Cerebellar nuclear complex (tissue), 1 donor: ENCODE results near the gene PLEKHN1.
"Not testable (repeated sequence)": the region's sequence is repeated elsewhere in the genome, so short reads cannot be mapped to it uniquely, and the experiment has no call there.

Experiments
- DNase-seq, 2 experiments: peaks; one replicate each; lab custom pipeline; 2025; lab: John Stamatoyannopoulos, UW

PLEKHN1 gene

DNA sequence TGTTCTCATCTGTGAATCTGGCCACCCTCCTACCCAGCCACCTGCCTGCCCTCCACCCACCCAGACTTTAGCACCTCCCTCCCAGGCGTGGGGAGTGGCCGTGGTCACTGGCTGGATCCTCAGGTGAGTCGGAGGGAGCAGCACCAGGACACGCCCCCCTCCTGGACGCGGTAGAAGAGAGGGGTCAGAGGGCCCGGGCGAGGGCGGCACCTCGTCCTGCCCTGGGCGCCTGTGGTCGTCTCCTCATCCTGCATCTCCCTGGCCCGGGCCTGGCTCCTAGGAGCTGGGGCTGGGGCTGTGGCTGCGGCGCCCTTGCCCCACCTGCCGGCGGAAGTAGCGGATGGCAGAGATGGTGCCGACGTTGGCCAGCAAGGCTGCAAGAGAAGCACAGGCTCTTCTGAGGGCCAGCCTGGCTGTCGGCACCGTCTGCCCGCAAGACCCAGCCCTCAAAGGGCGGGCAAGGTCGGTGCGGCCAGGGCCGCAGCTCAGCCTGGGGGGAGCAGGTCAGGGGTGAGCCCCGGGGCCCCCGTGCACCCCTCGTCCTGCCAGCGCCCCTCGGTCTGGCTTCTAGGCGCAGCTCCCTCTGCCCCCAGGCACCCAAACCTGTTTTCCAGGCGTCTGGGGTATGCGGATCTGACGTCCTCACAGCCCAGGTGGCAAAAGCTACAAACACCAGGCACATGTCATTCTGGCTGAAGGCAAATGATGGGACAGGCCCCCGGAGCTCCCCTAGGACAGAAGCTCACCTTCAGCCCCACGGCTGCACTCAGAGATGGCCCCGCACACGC, 9.8 kb downstream of the PLEKHN1 start:
- no peak for DNase-seq

- not testable (repeated sequence) for DNase-seq
These were observed 10.5 kb downstream of the PLEKHN1 start for GRCh38 chr1:976791-977190.

DNA sequence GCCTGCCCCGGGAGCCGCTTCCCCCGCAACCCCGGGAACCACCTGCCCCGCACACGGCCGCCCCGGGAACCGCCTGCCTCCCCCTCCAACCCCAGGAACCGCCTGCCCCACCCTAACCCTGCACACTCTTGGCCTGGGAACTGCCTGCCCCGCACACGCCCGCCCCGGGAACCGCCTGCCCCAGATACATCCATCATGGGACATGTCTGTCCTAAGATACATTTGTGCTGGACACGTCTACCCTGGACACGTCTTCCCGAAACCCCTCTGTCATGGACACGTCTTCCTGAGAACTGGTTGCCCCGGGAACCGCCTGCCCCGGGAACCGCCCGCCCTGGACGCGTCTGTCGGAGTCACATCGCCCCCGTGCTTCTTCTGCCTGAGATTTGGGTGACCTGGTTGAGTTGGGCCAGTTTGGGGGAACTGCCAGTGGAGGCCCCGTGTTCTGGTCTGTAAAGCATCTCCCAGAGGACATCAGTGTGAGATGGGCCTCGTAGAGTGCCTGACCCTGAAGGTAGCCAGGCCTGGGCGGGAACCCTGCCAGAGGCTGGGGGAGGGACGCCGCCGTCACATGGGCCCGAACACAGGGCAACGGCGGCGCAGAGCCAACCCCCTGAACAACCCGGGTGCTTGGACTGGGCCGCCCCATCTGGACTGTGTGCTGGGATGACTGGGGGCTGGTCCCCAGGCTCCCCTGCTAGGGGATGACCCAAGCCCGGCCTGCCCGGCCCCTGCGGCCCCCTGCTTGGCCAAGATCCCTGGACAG, 12.0 kb downstream of the PLEKHN1 start:
- no peak for DNase-seq

- no peak for DNase-seq
These were observed 12.8 kb downstream of the PLEKHN1 start for GRCh38 chr1:978835-979743.

GRCh38 chr1:979744-980072, 13.4 kb downstream of the PLEKHN1 start:
- no peak for DNase-seq

DNA sequence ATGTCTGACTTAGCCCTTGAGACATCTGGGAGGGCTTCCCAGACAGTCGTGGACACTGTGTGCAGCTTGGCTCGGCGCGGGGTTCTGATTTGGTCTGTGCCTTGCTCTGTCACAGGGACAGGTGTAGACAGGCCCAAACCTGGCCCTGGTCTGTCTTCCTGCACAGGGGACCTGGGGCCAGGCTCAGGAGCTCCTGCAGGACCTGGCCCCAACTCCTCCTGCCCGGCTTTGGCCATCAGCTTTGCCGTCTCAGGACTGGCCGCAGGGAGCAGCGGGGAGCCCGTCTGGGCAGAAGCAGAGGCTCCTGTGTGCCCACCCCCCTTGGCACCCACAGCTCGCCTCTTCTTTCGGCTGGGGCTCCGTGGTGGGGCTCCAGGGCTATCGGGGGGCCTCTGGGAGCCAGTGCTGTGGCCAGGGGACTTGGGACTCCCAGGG, 13.9 kb downstream of the PLEKHN1 start:
- no peak for DNase-seq

DNA sequence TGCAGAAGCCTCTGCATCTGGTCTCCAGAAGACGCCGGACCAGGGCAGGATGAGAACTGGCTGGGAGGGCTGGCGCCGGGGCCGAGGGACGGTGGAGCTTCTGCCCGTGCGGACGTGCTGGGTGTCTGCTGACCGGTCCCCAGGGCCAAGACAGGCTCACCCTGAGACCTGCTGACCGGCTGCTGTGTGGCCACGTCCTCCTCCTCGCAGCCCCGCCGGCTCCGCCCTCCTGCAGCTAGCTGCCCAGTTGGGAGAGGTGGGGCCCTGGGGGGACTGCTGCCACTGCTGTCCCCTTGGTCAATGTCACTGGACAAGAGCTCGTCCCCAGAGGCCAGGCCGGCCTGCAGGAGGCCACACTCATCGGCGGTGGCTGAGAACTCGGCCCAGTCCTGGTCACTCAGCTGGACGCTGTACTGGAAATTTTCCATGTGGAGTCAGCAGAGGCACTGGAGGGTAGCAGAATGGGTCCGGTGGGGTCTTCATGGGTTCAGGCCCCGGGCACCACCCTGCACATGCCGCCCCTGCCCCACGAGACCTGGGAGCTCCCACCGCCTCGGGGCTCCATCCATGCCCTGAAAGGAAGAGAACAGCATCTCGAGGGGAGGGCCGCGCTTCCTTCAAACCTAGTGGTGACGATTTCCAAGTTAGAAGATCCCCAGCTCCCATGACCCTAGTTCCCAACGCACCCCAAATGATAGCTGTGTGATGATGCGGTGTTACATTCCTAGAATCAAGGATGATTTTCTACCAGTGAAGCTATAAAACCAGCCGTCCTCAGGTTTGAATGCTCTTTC, 14.5 kb downstream of the PLEKHN1 start:
- no peak for DNase-seq

DNA sequence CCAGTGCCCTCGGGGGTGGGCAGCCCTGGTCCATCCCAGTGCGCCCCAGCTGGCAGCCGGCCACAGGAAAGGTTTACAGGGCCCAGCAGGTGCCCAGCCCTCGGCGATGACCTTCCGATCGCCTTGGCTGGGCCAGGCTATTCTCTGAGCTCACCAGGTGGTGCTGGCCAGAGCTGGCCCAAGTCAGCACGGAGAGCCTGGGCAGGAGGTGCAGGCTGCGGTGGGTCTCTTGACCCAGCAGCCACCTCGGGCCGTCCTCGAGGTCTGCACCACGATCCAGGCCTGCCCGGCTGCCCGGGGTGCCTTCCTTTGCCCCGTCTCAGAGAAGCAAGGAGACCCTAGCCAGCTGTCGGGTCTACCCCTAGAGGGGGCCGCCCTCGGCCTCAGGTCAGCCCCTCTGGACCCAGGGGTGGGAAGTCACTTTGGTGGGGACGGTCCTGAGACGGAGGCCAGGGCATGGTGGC, 15.2 kb downstream of the PLEKHN1 start:
- no peak for DNase-seq

- DNase-seq = no peak
These were observed 15.8 kb downstream of the PLEKHN1 start, which contains the start of gene PERM1 for GRCh38 chr1:981955-982558. PERM1 (minus strand) TSS chr1:982093; CDS start chr1:981029, 1,064 bp downstream.

GRCh38 chr1:982765-983436, 16.6 kb downstream of the PLEKHN1 start:
- DNase-seq = no peak

- no peak for DNase-seq
These were observed 17.7 kb downstream of the PLEKHN1 start for GRCh38 chr1:983798-984475.

GRCh38 chr1:984476-984814, 18.2 kb downstream of the PLEKHN1 start:
- no peak for DNase-seq

GRCh38 chr1:985126-985525, 18.8 kb downstream of the PLEKHN1 start:
- no peak for DNase-seq

DNA sequence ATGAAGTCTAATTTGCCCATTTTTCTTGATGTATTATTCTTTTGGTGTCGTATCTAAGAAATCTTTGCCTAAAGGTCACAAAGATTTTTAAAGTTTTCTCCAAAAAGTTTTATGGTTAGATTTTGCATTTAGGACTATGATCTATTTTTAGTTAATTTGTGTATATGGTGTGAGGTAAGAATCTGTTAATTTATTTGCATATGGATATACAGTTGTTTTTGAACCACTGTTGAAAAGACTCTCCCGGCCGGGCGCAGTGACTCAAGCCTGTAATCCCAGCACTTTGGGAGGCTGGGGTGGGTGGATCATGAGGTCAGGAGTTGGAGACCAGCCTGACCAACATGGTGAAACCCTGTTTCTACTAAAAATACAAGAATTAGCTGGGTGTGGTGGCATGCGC, 21.8 kb downstream of the PLEKHN1 start:
- not testable (repeated sequence) for DNase-seq

DNA sequence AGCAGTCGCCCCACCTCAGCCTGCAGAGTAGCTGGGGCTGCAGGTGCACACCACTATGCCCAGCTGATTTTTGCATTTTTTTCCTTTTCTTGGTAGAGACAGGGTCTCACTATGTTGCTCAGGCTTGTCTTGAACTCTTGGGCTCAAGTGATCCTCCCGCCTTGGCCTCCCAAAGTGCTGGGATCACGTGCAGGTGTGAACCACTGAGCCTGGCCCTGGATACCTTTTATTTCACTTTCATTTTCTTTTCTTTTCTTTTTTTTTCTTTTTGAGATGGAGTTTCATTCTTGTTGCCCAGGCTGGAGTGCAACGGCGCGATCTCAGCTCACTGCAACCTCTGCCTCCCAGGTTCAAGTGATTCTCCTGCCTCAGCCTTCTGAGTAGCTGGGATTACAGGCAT, 25.0 kb downstream of the PLEKHN1 start:
- not testable (repeated sequence) for DNase-seq

- DNase-seq = no peak
These were observed 25.6 kb downstream of the PLEKHN1 start for GRCh38 chr1:991895-992294.

GRCh38 chr1:992362-992761, 26.1 kb downstream of the PLEKHN1 start:
- no peak for DNase-seq

- no peak for DNase-seq
These were observed 27.2 kb downstream of the PLEKHN1 start for GRCh38 chr1:993379-993995.

GRCh38 chr1:994546-994945, 28.3 kb downstream of the PLEKHN1 start:
- not testable (repeated sequence) for DNase-seq
